ENCODE results near the gene RNASE8.

RNASE8 gene

DNA sequence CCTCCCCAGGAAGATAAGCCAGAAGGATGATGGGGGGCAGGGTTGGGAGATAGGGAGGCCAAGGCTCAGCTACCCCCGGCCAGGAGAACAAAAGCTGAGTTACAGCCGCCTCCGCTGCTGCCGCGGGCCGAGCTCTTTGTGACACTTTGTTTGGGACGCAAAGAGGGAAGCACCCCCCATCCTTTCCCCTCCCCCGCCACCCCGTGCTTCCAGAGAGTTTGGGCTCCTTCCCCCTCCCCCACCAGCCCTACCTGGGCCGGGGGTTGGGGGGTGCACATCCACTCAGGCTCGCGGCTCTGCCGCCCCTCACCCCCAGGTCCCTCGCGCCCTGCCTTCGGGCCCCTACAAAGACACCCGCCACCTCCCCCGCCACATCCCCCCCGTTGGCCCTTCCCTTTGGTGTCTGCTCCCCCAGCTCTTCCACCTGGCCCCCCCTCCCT lies 40.0 kb downstream of the RNASE8 start:
- TF ChIP-seq, protein P1, sequence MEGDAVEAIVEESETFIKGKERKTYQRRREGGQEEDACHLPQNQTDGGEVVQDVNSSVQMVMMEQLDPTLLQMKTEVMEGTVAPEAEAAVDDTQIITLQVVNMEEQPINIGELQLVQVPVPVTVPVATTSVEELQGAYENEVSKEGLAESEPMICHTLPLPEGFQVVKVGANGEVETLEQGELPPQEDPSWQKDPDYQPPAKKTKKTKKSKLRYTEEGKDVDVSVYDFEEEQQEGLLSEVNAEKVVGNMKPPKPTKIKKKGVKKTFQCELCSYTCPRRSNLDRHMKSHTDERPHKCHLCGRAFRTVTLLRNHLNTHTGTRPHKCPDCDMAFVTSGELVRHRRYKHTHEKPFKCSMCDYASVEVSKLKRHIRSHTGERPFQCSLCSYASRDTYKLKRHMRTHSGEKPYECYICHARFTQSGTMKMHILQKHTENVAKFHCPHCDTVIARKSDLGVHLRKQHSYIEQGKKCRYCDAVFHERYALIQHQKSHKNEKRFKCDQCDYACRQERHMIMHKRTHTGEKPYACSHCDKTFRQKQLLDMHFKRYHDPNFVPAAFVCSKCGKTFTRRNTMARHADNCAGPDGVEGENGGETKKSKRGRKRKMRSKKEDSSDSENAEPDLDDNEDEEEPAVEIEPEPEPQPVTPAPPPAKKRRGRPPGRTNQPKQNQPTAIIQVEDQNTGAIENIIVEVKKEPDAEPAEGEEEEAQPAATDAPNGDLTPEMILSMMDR (IDR thresholded peaks at IDR 0.05; ENCODE audit: low read length, missing control alignments) = no peak
- no peak for DNase-seq (ENCODE audit: low read depth)

GRCh38 chr14:21098076-21098891 lies 40.7 kb downstream of the RNASE8 start, which contains the start of gene ZNF219:
Gene ZNF219 (minus strand): TSS chr14:21098655. CDS start chr14:21093591, 5,064 bp downstream.
- TF ChIP-seq, protein P1 (IDR thresholded peaks at IDR 0.05; ENCODE audit: low read length, missing control alignments) = no peak
- peak; percentile 45 for DNase-seq (ENCODE audit: low read depth)
- peak within 1 kb of the TSS; percentile 73 for H3K4me3 ChIP-seq (replicated peaks; ENCODE audit: low read depth, low read length)

More for the DNA sequence above, 40.0 kb downstream of the RNASE8 start:
- H3K4me3 ChIP-seq (replicated peaks; ENCODE audit: low read depth, low read length) = peak overlapping the region; percentile 36

- DNase-seq (ENCODE audit: low read depth) = no peak
- TF ChIP-seq, protein P1 (IDR thresholded peaks at IDR 0.05; ENCODE audit: low read length, missing control alignments) = no peak
Observed at GRCh38 chr14:21098892-21099595, 41.4 kb downstream of the RNASE8 start.

GRCh38 chr14:21099596-21099985 lies 42.0 kb downstream of the RNASE8 start:
- no peak for DNase-seq (ENCODE audit: low read depth)
- no peak overlapping the region for H3K4me3 ChIP-seq (replicated peaks; ENCODE audit: low read depth, low read length)
- TF ChIP-seq, protein P1 (IDR thresholded peaks at IDR 0.05; ENCODE audit: low read length, missing control alignments) = no peak

More at GRCh38 chr14:21098892-21099595, 41.4 kb downstream of the RNASE8 start:
- peak overlapping the region; percentile 73 for H3K4me3 ChIP-seq (replicated peaks; ENCODE audit: low read depth, low read length)

DNA sequence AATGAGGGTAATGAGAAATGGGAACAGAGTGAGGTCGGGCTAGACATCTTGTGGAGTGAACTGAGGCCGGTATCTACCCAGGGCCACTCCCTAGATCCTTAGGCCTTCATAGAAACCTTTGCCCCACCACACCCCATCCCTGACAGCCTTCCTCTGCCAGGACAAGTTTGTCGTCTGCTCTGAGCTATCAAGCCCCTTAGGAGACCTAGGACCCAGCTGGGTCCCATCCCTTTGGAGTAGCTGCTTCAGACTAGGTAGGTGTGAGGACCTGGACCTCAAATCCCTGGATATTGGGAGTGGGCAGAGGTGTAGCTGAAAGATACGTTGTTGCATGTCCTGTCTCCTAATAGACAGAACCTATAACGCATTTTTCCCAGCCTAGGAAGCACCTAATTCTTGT lies 43.3 kb downstream of the RNASE8 start, which contains the start of gene TMEM253:
Gene TMEM253 (plus strand): TSS at position 136 of the 400 bp plus-strand sequence. CDS start 278 bp downstream, outside the sequence.
- no peak for DNase-seq (ENCODE audit: low read depth)
- H3K4me3 ChIP-seq (replicated peaks; ENCODE audit: low read depth, low read length) = no peak within 1 kb of the TSS
- TF ChIP-seq, protein P1 (IDR thresholded peaks at IDR 0.05; ENCODE audit: low read length, missing control alignments) = no peak

DNA sequence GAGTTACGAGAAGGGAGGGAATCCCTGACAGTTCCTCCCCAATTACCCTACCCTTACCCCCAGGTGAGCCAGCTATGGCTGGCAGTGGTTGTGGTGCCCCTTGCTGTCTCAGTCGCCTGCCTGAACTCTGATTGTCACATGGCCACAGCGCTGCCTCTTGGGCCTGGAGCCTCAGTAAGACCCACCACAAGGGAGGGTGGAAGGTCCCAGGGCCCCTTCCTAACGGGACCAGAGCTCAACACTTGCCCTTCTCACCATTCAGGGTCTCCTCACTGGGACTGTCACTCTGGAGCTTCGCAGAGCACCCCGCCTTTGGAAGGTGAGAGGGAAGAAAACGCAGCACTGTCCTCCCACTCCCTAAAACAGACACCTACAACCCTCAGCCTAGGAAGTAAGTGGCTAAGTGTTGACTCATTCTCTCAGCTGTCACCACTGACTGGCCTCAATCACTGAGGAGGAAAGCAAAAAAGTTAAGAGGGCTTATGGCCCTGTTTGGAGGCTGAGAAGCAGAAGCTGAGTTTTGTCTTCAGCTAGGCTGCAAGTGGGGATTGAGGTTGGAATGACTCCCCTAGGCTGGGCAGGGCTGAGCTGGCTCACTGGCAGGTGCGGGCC lies 44.3 kb downstream of the RNASE8 start:
- no peak overlapping the region for H3K4me3 ChIP-seq (replicated peaks; ENCODE audit: low read depth, low read length)
- TF ChIP-seq, protein P1 (IDR thresholded peaks at IDR 0.05; ENCODE audit: low read length, missing control alignments) = no peak
- DNase-seq (ENCODE audit: low read depth) = no peak
